Measurements from ENCODE around the gene MEGF9.

MEGF9 gene

GRCh38 chr9:120663380-120663779, 50.9 kb downstream of the MEGF9 start:
- TF ChIP-seq EZH2phosphoT487 (IDR thresholded peaks at IDR 0.05; ENCODE audit: borderline replicate concordance, low read length), result no peak
- H3K4me2 ChIP-seq (ENCODE audit: low read length), result no peak overlapping the region
- H3K9me3 ChIP-seq (ENCODE audit: control insufficient read depth, insufficient read depth, low read length), result no peaks in the 10 kb centered on the region
- H3K4me3 ChIP-seq (ENCODE audit: low read length), result no peak overlapping the region
- no peaks in the 10 kb centered on the region for H3K9me2 ChIP-seq (replicated peaks; ENCODE audit: control insufficient read depth, low read length)
- H3K79me2 ChIP-seq (ENCODE audit: control insufficient read depth, low read length), result no peaks in the 10 kb centered on the region
- H3F3A ChIP-seq (ENCODE audit: control insufficient read depth, insufficient read depth), result no peaks in the 10 kb centered on the region
- peaks cover 5% of the 10 kb centered on the region; the same call in 1 of the 2 replicates for H3K4me1 ChIP-seq (ENCODE audit: control insufficient read depth, low read length)
- no peak overlapping the region for H3K27ac ChIP-seq (ENCODE audit: low read depth, low read length)
- H3K36me3 ChIP-seq (ENCODE audit: control insufficient read depth, low read length), result no peaks in the 10 kb centered on the region
- H3K27me3 ChIP-seq (ENCODE audit: control insufficient read depth, low read length), result no peaks in the 10 kb centered on the region
- no peaks in the 10 kb centered on the region for H4K20me1 ChIP-seq (ENCODE audit: control insufficient read depth, insufficient read depth, low read depth, low read length)

- H4K20me1 ChIP-seq (ENCODE audit: control insufficient read depth, insufficient read depth, low read depth, low read length), result no peaks in the 10 kb centered on the region
- no peaks in the 10 kb centered on the region for H3K9me2 ChIP-seq (replicated peaks; ENCODE audit: control insufficient read depth, low read length)
- H3K27ac ChIP-seq (ENCODE audit: low read depth, low read length), result no peak overlapping the region
- TF ChIP-seq CTCF (IDR thresholded peaks at IDR 0.05; ENCODE audit: low read depth, low read length, poor library complexity, severe bottlenecking), result no peak
- no peak for TF ChIP-seq EZH2phosphoT487 (IDR thresholded peaks at IDR 0.05; ENCODE audit: borderline replicate concordance, low read length)
- H3K79me2 ChIP-seq (ENCODE audit: control insufficient read depth, low read length), result no peaks in the 10 kb centered on the region
- H3F3A ChIP-seq (ENCODE audit: control insufficient read depth, insufficient read depth), result no peaks in the 10 kb centered on the region
- no peak overlapping the region for H3K4me3 ChIP-seq (ENCODE audit: low read length)
- H3K9me3 ChIP-seq (ENCODE audit: control insufficient read depth, insufficient read depth, low read length), result no peaks in the 10 kb centered on the region
- H3K4me1 ChIP-seq (ENCODE audit: control insufficient read depth, low read length), result peaks cover 5% of the 10 kb centered on the region; the same call in 1 of the 2 replicates
- H3K36me3 ChIP-seq (ENCODE audit: control insufficient read depth, low read length), result no peaks in the 10 kb centered on the region
- no peaks in the 10 kb centered on the region for H3K27me3 ChIP-seq (ENCODE audit: control insufficient read depth, low read length)
- H3K4me2 ChIP-seq (ENCODE audit: low read length), result no peak overlapping the region
Observed at GRCh38 chr9:120662513-120662912, 51.8 kb downstream of the MEGF9 start.

DNA sequence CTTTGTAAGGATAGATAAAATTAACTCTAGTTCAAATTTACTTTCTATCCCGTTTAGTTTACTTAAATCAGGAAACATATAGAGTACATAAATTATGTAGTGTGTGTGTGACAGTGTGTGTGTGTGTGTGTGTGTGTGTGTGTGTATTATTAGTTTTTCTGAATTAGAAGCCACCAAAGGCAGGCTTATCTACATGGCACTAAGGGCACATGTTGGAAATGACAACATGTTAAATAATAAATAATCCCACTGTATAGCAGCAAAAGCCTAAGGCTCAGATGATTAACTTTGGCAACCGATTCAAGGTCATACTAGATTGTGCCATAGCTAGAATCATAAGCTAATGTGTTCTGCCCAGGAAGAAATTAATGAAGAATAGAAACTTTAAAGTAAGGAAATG, 54.6 kb downstream of the MEGF9 start:
- H3K27me3 ChIP-seq (ENCODE audit: control insufficient read depth, low read length), result no peaks in the 10 kb centered on the region
- no peak overlapping the region for H3K4me3 ChIP-seq (ENCODE audit: low read length)
- no peaks in the 10 kb centered on the region for H3F3A ChIP-seq (ENCODE audit: control insufficient read depth, insufficient read depth)
- no peak overlapping the region for H3K27ac ChIP-seq (ENCODE audit: low read depth, low read length)
- no peak overlapping the region for H3K4me2 ChIP-seq (ENCODE audit: low read length)
- TF ChIP-seq CTCF (IDR thresholded peaks at IDR 0.05; ENCODE audit: low read depth, low read length, poor library complexity, severe bottlenecking) (no peak), EZH2phosphoT487 (IDR thresholded peaks at IDR 0.05; ENCODE audit: borderline replicate concordance, low read length) (no peak)
- H3K4me1 ChIP-seq (ENCODE audit: control insufficient read depth, low read length), result peaks cover 5% of the 10 kb centered on the region; the same call in 1 of the 2 replicates
- no peaks in the 10 kb centered on the region for H4K20me1 ChIP-seq (ENCODE audit: control insufficient read depth, insufficient read depth, low read depth, low read length)
- H3K79me2 ChIP-seq (ENCODE audit: control insufficient read depth, low read length), result no peaks in the 10 kb centered on the region
- H3K9me3 ChIP-seq (ENCODE audit: control insufficient read depth, insufficient read depth, low read length), result no peaks in the 10 kb centered on the region
- H3K9me2 ChIP-seq (replicated peaks; ENCODE audit: control insufficient read depth, low read length), result no peaks in the 10 kb centered on the region
- H3K36me3 ChIP-seq (ENCODE audit: control insufficient read depth, low read length), result no peaks in the 10 kb centered on the region

GRCh38 chr9:120659209-120659608, 55.1 kb downstream of the MEGF9 start:
- no peak overlapping the region for H3K27ac ChIP-seq (ENCODE audit: low read depth, low read length)
- H3F3A ChIP-seq (ENCODE audit: control insufficient read depth, insufficient read depth), result no peaks in the 10 kb centered on the region
- H3K4me1 ChIP-seq (ENCODE audit: control insufficient read depth, low read length), result peaks cover 5% of the 10 kb centered on the region; the same call in 1 of the 2 replicates
- no peaks in the 10 kb centered on the region for H3K36me3 ChIP-seq (ENCODE audit: control insufficient read depth, low read length)
- H3K4me3 ChIP-seq (ENCODE audit: low read length), result no peak overlapping the region
- TF ChIP-seq CTCF (IDR thresholded peaks at IDR 0.05; ENCODE audit: low read depth, low read length, poor library complexity, severe bottlenecking) (no peak), EZH2phosphoT487 (IDR thresholded peaks at IDR 0.05; ENCODE audit: borderline replicate concordance, low read length) (no peak)
- H3K27me3 ChIP-seq (ENCODE audit: control insufficient read depth, low read length), result no peaks in the 10 kb centered on the region
- no peaks in the 10 kb centered on the region for H3K9me3 ChIP-seq (ENCODE audit: control insufficient read depth, insufficient read depth, low read length)
- H3K4me2 ChIP-seq (ENCODE audit: low read length), result no peak overlapping the region
- no peaks in the 10 kb centered on the region for H3K79me2 ChIP-seq (ENCODE audit: control insufficient read depth, low read length)
- no peaks in the 10 kb centered on the region for H4K20me1 ChIP-seq (ENCODE audit: control insufficient read depth, insufficient read depth, low read depth, low read length)
- H3K9me2 ChIP-seq (replicated peaks; ENCODE audit: control insufficient read depth, low read length), result no peaks in the 10 kb centered on the region

All from DOHH2 (cell line).